ENCODE data around the gene JMJD8. TPM values are rescaled to one million over a fixed set of nuclear protein-coding genes. Genes with fewer than 3 reads are reported as not detected.

The JMJD8 gene
- total and polyA plus RNA-seq, 9 of the 15 experiments (the other 6 are each of a cell fraction or from before 2014, with no cell fraction given) = 1.2 to 50.6 (median 29.3) TPM

DNA sequence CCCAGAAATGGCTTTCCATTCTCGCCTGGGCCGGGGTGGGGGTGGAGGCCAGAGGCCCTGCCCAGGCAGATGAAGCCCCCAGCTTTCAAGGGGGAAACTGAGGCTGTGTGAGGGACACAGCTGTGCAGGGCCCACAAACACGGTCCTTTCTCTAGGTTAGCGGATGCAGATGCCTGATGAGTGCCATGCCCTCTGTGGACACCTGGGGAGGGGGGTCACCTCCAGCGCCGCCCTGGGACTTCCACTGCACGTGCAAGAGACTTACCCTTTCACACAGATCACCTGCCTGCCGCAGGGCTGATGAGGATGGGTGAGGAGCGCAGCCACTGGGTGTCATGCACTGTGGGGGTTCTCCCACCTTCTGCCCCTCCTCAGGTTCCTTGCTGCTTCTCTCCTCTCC, 34.3 kb upstream of the JMJD8 start:
- peaks cover 27% of the 10 kb centered on the region; the same call in 2 of the 3 replicates for H3K36me3 ChIP-seq (ENCODE audit: control insufficient read depth, insufficient read depth, low read length)
- H3K9me3 ChIP-seq (replicated peaks; ENCODE audit: control insufficient read depth, insufficient read depth, low read depth, low read length) = no peaks in the 10 kb centered on the region
- in situ Hi-C loops (cut with MboI) (loop anchor here (10.0 kb wide), 1 partner anchor 336 kb away; no protein-coding TSS in a partner anchor), intact Hi-C loops (cut with micrococcal nuclease) (no loop called here)
- H3K4me1 ChIP-seq (replicated peaks in 1 of 2; ENCODE audit: control insufficient read depth in 2 of 2, insufficient read depth in 2 of 2, low read length in 2 of 2) = peaks cover 17 to 98% of the 10 kb centered on the region in 2 experiments; a peak in 4 of 5 replicates
- ChIA-PET POLR2A (interaction anchor here (1.0 kb wide), 1 partner anchor 21 kb away, joined by 3 read pairs; no protein-coding TSS in a partner anchor), CTCF (ENCODE audit: low intra/inter-chr PET ratio) (no interaction called here)
- no peak overlapping the region for H3K27ac ChIP-seq (ENCODE audit: extremely low read depth, low read depth, low read length)
- no TSS peak for BruUV-seq (replicated peaks)
- H3K4me2 ChIP-seq (ENCODE audit: insufficient read depth, low read length) = no peak overlapping the region
- no peaks in the 10 kb centered on the region for H3K27me3 ChIP-seq (ENCODE audit: control insufficient read depth in 2 of 2, insufficient read depth in 2 of 2, low read length in 2 of 2)
- peaks cover 54% of the 10 kb centered on the region for H3K79me2 ChIP-seq (ENCODE audit: control insufficient read depth, insufficient read depth, low read length)
- DNase-seq (ENCODE audit: extremely low read depth in 1 of 4, low spot score in 3 of 4) (no peak), FAIRE-seq (no peak), ATAC-seq (no peak)
- no peak overlapping the region for H2AFZ ChIP-seq (ENCODE audit: low read depth, low read length)
- TF ChIP-seq TBL1XR1 (IDR thresholded peaks at IDR 0.05; ENCODE audit: low read length in 2 of 2) (no peak), SUPT5H (IDR thresholded peaks at IDR 0.05) (peak; percentile 13; the same call in 1 of the 2 replicates)
- peaks cover 3% of the 10 kb centered on the region for H3K9me1 ChIP-seq (ENCODE audit: control insufficient read depth, insufficient read depth, low read length)
- no peaks in the 10 kb centered on the region; the same call in 1 of the 2 replicates for H4K20me1 ChIP-seq (replicated peaks; ENCODE audit: control insufficient read depth, insufficient read depth, low read length)
- 88% methylated on average over 7 of the region's 9 CpGs for WGBS (ENCODE audit: insufficient coverage, low coverage, missing lambda C conversion rate)
- peak overlapping the region in 1 of 2 experiments; percentile 70; a peak in 2 of 4 replicates for H3K9ac ChIP-seq (ENCODE audit: insufficient read depth in 1 of 2, low read depth in 2 of 2, low read length in 2 of 2)
- no peak overlapping the region for H3K4me3 ChIP-seq

- Histone ChIP-seq H4K20me1 (replicated peaks; ENCODE audit: control insufficient read depth, insufficient read depth, low read length) (no peaks in the 10 kb centered on the region; the same call in 1 of the 2 replicates), H3K9me1 (ENCODE audit: control insufficient read depth, insufficient read depth, low read length) (peaks cover 3% of the 10 kb centered on the region), H3K27ac (ENCODE audit: extremely low read depth, low read depth, low read length) (no peak overlapping the region), H3K4me3 (no peak overlapping the region), H3K9me3 (replicated peaks; ENCODE audit: control insufficient read depth, insufficient read depth, low read depth, low read length) (no peaks in the 10 kb centered on the region), H3K79me2 (ENCODE audit: control insufficient read depth, insufficient read depth, low read length) (peaks cover 46% of the 10 kb centered on the region), H3K4me2 (ENCODE audit: insufficient read depth, low read length) (no peak overlapping the region), H3K36me3 (ENCODE audit: control insufficient read depth, insufficient read depth, low read length) (peaks cover 20% of the 10 kb centered on the region; the same call in 2 of the 3 replicates), H3K4me1 (replicated peaks in 1 of 2; ENCODE audit: control insufficient read depth in 2 of 2, insufficient read depth in 2 of 2, low read length in 2 of 2) (peaks cover 16 to 91% of the 10 kb centered on the region in 2 experiments; a peak in 4 of 5 replicates), H3K27me3 (ENCODE audit: control insufficient read depth in 2 of 2, insufficient read depth in 2 of 2, low read length in 2 of 2) (no peaks in the 10 kb centered on the region), H2AFZ (ENCODE audit: low read depth, low read length) (no peak overlapping the region), H3K9ac (ENCODE audit: insufficient read depth in 1 of 2, low read depth in 2 of 2, low read length in 2 of 2) (peak overlapping the region in 1 of 2 experiments; percentile 40; a peak in 2 of 4 replicates)
- TF ChIP-seq HOXB6 (CRISPR knock-in tag; IDR thresholded peaks at IDR 0.05; ENCODE audit: borderline replicate concordance) (no peak), POLR2G (IDR thresholded peaks at IDR 0.05; ENCODE audit: low read depth, low read length) (peak; percentile 65)
- TF ChIP-seq, protein P1, sequence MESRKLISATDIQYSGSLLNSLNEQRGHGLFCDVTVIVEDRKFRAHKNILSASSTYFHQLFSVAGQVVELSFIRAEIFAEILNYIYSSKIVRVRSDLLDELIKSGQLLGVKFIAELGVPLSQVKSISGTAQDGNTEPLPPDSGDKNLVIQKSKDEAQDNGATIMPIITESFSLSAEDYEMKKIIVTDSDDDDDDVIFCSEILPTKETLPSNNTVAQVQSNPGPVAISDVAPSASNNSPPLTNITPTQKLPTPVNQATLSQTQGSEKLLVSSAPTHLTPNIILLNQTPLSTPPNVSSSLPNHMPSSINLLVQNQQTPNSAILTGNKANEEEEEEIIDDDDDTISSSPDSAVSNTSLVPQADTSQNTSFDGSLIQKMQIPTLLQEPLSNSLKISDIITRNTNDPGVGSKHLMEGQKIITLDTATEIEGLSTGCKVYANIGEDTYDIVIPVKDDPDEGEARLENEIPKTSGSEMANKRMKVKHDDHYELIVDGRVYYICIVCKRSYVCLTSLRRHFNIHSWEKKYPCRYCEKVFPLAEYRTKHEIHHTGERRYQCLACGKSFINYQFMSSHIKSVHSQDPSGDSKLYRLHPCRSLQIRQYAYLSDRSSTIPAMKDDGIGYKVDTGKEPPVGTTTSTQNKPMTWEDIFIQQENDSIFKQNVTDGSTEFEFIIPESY (CRISPR knock-in tag; IDR thresholded peaks at IDR 0.05) = peak; percentile 47; the same call in 1 of the 2 replicates
- ChIA-PET CTCF (ENCODE audit: low intra/inter-chr PET ratio) (no interaction called here), POLR2A (interaction anchor here (0.9 to 1.0 kb wide), 2 partner anchors 22 to 27 kb away, joined by 3 to 4 read pairs; partner anchors contain the start of gene WDR24)
- no peak for FAIRE-seq
- DNase-seq (ENCODE audit: extremely low read depth in 1 of 4, low spot score in 3 of 4) = no peak
- WGBS (ENCODE audit: insufficient coverage, low coverage, missing lambda C conversion rate) = 86% methylated on average over 22 of the region's 32 CpGs
- no peak for ATAC-seq
- in situ Hi-C loops (cut with MboI) = loop anchor here (10.0 kb wide), 1 partner anchor 337 kb away; no protein-coding TSS in a partner anchor
- no TSS peak for BruUV-seq (replicated peaks)
- intact Hi-C loops (cut with micrococcal nuclease) = no loop called here
Observed at GRCh38 chr16:717450-718245, 33.5 kb upstream of the JMJD8 start.

Data from K562 (cell line).